NCI-H2081 (cell line): ENCODE data around the gene PON1.

Experiments
- DNase-seq, 2 experiments: peaks; one replicate each; lab custom pipeline; 2025; lab: John Stamatoyannopoulos, UW

Gene PON1

DNA sequence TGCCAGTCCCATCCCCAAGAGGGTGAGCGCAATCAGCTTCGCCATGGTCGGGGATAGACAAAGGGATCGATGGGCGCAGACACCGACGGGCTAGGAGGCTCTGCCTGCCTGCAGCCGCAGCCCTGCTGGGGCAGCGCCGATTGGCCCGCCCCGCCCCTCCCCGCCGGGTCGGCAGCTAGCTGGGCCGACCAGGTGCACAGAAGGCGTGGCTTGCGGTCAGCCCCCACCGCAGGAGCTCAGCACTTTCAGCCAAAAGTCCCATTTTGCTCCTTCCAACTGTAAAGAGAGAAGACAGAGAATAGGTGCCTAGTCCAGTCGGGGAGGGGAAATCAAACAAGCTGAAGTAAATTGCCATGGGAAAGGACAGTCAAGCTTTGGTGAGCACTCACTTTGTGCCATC lies at the start of gene PON1:
Gene PON1 (minus strand): TSS at position 102 of the 400 bp plus-strand sequence. CDS start 57 bp downstream, at position 45.
- peak; percentile 37 to 74 for DNase-seq

DNA sequence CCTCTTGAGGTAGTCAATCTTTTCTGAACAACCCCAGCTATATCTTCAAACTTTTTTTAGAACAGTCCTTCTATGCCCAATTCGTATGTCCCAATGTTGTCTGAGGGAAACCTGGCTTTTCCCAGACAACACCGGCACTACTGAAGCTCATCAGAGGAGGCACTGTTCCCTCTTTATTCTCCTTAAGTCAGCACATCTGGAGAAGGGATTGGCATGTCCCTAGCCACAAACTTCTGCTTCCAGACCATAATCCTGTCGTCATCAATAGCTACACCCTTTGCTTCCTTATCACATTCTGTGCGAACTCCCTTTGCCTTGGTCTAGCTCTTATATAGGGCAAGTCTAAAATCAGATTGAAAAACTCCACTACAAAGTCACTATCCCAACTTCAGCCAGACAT lies 49.0 kb upstream of the PON1 start:
- DNase-seq = no peak

DNA sequence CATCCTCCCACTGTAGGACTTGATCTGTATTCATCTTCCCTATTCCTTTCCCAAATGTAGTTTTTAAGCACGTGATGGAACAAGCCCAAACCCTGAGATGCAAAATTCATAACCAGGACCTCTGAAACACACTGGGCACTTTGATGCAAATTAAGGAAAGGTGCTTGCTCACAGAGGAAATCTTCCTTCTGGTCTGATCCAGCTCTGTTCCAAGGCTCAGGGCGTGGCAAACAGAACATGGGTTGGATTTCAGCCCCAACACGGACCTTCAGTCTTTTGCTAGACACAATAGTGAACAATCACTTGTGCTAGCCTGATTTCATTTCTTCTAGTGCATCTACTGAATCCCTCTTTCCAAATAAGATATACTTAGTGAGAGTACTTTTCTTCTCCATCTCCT lies 43.9 kb upstream of the PON1 start:
- DNase-seq = no peak

DNA sequence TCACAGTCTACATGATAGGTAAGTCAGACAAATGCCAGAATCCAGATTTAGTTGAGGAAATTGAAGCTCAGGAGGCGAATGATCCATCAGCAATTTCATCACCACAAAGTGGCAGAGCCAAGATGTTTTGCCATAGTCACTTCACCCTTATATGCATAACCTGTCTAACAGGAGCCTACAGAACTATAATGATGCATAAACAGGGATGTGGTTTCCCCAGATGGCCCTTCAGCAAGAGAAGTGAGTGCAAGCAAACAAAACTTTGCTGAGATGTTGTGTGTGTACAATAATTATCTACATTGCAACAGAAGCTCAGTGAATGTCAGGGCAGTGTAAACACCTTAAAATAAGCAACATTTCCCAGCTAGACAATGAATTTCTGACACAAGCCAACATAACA lies 43.3 kb upstream of the PON1 start:
- DNase-seq = no peak

DNA sequence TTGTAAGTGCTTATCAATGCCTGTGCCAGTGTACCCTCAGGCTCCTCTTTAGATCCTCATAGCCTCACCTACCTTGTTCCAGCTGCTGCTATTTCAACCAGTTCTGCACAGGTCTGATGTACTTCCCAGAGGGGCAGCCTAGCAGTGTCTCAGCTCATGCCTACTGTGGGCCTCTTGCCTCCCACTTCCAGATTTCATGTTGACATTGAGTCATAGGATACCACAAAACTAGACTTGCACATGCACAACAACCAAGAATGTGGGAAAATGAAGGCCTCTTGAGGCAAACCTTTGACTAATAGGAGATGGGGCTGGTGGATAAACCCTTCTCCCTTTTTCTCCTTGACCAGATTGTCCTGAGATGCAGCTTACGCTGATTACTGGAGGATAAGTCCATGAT lies 40.8 kb upstream of the PON1 start:
- DNase-seq = no peak

DNA sequence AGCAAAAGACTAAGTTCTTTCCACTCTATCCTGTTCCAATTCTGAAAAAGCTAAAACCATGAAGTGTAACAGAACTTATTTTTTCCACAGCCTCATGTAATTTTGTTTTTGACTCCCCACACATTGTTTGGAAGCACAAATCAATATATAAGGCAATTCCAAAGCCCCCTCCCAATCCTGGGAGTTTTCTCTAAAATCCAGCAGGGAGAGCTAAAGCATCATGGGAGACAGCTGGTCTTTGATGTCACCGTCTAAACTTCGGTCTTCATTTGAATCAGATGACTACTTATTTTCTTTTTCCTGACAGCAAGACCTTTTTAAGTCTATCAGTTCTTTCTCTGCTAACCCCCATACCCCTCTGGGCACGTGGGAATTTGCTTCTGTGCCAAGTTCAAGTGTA lies 33.3 kb upstream of the PON1 start:
- no peak for DNase-seq

DNA sequence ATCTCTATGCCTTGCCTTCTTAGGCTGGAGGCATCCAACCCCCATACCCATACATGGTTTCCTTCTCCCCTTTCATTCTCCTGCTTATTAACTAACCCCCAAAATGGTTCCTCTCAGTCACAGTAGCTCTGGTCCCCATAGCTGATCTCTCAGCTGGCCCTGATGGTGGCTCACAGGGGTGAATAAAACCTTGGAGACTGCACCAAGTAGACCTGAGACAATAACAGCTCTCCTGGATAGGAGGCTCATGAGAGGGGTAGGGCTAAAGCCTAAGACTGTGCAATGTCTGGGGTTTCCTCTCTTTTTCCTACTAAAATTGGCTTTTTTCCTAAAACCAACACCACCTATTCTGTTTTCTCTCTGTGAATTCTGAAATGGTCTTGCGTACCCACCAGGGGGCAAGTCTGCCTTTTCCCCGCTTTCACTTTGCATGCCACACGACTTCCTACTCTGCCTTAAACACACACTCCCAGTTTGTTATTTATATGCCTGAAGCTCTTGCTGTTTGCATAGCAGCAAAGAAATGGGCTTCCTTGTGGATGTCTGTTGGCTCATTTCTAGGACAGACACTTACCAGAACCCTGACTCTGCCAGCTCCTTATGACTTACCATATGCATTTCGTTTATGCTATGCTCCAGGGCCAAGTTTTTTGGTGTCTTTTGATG lies 18.4 kb upstream of the PON1 start:
- DNase-seq = no peak

DNA sequence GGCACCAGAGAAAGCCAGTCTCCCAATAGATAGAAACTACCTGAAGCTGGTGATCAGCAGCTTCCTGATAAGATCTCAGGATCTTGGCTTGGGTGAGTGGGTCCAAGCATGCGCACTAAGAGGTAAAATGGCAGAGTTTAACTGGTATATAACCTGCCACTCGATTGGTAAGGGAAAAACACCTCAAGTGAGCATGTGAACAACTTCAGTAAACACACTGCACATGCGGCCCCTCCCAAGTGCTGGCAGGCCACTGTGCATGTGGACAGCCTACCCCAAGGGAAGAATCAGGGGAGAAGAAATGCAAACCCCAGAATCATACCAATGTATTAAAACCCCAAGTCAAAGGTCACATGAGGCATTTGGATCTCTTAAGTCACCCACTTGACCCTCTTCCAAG lies 17.7 kb upstream of the PON1 start:
- DNase-seq = no peak

DNA sequence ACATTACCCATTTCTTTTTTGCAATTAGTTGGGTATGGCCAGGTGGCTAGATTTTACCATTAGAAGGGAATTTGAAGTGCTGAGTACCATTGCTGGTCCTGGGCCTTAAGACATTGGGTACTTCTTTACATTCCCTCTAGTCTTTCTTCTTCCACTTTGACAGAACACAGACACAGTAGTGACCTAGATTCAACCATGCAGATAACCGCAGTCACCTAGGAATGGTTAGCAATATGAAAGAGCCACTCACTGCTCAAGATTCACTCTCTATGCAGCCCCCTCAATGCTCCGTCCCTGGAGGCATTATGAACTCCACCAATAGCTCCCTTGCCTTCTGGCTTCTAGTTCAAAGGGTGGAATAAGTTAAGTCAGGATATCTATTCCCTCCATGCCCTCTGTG lies 16.2 kb upstream of the PON1 start:
- DNase-seq = no peak

DNA sequence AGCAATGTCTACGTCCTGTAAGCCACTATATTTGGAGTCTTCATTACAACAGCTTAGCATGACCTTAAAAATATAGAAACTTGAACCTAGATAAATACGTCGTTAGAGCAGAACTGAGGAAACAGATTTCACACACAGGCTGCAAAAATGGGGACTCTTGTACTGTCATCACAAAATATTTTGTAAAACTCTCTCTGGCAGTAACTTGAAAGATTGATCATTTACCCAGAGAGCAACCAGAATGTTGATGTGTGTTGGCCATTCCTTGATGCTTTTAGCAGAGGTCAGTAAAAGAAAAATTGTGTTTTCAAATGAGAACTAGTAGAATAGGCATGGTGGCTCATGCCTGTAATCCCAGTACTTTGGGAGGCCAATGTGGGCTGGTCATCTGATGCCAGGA lies 14.5 kb upstream of the PON1 start:
- DNase-seq = no peak

DNA sequence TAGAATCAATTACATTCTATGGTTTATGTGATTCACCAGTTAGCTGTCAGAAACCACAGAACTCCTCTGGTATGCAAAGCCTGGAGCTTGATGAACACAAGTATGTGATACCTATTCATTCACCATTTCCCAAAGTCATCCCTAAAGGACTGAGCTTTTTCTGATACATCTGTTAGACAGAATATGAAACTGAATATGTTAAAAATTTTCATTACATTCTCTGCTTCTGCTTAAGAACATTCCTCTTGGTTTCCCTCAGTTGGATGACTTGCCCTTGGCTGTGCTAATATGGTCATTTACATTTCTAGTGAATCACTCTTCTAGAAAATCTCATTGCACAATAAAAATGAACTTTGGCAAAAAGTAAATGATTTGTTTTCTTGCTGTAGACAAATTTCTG lies 10.8 kb upstream of the PON1 start:
- no peak for DNase-seq

DNA sequence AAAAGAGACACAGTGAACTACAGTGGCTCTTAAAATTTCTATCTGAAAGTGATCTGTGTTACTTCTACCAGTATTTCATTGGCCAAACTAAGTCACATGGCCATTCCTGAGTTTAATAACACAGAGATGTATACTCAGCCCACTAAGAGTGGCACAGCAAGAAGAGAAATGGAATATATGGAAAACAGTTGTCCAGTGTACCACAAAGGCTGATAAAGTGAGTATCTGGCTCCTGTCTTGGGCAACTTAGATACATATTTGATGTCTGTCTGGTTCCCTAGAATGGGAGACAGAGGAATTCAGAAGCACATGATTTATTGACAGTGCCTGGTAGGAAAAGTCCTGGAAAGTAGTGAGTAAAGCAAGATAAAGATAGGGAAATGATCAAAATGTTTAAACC lies 10.1 kb upstream of the PON1 start:
- no peak for DNase-seq

DNA sequence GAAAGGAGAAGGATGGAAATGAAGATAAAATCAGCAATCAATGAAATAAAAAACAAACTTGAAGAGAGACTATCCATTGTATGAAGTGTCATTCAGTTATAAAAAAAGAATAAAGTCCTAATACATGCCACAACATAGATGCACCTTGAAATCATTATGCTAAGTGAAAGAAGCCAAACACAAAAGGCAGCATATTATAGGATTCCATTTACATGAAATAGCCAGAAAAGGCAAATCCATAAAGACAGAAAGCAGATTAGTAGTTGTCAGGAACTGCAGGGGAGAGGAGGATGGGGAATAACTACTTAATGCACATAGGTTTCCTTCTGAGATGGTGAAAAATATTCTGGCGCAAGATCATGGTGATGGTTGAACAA lies 6.6 kb upstream of the PON1 start:
- DNase-seq = no peak

DNA sequence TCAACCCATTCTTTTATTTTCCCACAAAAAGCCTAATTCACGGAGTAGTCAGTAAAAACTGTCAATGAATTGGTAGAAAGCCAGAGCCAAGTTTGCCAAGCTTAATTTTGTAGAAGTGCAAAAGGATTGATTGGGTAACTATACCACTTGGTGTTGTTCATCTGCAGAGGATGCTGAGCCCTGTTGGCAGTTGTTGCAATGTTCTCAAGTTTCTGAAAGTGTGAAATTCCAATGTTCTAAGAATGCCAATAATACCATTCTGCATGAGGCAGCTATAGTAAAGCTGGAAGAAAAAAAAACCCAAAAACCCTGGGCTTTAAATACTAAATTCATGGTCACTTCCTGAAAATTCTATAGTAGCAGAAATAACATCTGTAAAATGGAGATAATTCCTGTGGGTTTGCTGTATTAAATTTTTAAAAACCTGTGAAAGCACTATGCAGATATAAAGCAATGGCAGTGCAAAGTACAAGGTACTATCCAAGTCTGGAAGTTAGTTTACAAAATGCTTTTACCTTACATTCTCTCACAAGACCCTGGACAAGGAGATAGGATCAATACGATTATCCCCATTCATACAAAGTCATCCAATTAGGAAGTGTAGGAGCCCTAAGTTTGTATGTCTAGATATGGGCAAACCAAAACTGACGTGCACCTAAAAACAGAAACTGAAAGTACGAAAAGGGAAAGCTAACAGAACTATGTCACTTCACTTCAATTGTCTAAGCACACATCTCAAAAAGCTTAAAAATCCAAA lies 6.0 kb upstream of the PON1 start:
- no peak for DNase-seq

DNA sequence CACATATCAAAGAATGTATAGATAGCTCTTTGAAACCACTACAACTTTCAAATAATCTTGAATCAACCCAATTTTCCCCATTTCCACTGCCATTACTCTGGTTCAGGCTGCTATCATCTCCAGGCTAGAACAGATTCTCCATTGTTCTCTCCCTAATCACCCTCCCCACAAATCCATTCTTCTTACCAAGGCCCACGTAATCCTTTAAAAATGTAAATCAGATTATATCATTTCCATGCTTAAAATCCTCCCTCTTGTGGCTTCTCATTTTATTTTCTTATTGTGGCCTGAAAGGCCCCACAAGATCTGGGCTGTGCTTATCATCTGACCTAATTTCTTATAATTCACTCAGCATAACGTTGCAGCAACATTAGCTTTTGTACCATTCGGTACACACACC lies 3.0 kb upstream of the PON1 start:
- DNase-seq = no peak

DNA sequence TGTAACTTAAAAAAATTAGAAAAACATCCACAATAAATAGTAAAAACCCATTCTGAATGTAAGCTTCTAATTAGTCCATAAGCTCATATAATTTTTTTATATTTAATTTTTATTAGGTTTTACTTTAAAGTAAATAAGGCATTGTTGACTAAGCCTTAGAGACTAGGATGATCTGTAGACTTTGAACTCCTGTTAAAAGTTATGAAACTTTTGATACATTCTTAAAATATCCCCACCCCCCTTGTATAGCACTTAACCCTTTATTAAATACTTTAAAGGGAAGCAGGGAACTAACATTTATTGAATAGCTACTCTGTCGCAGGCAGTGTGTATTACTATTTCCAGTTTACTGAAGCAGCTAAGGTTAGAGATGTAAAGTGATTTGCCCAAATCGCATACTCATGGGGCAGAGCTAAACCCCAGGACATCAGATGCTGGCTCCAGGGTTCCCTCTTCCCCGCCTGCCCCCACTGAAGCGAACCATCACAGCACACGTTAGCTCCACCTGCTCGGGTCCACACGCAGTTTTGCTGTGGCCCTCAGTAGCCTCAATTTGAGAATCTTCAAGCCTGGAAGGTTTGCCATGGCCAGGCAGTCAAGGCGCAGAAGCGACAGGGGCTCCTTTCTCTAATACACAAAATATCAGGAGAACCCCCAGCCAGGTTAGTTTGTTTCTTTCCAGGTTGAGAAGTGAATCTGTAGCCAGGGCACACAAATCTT lies 762 bp downstream of the PON1 start:
- no peak for DNase-seq

DNA sequence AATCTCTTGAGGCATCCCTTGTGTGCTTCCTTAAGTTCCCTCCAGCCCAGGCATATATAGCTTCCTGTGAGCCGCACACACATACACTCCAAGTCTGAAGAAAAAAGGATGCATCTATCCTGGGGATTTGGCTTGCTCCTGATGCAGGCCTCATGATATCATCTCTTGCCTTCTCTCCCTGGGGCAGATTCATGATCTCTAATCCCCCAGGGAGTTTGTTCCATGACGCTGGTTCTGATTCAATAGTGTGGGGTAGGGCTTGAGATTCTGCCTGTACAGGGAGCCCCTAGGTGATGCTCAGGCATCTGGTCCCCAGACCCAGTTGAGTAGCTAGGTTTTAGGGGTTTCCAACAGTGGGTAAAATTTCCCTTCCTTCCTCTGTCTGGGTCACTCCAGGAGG lies 1.5 kb downstream of the PON1 start:
- DNase-seq = no peak

DNA sequence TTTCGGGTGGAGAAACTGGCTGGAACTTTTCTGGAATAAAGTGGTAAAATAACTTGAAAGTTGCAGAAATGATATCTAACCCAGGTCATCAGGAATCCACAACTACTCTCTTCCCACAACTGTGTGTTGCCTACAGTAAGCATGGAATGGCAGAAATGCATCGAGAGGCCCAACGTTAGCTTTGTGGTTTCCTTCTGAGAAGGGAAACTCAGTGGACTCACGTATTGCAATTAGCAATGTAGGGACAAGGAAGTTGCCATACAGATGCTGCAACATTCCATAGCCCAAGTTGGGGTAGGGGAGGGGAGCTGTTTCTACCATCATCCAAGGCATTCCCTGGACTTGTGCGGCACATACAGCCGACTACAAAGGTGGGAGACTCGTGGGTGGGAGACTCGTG lies 1.9 kb downstream of the PON1 start:
- no peak for DNase-seq

DNA sequence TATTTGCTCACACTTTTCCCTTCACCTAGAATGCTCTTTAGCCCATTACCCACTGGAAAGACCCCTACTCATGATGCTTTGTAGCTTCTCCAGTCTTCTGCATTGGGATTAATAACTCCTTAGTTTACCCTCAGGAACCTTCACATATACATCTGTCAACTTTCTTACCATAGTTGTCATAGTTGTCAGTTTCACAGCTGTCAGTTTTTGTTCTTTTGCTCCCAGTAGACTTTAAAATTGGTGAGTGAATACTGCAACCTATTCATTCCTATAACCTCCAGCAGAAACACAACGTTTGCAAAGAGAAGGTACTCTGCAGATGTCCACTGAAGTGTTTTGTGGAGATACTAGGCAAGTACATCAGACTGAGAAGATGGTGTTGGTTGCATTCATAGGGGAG lies 2.6 kb downstream of the PON1 start:
- no peak for DNase-seq

DNA sequence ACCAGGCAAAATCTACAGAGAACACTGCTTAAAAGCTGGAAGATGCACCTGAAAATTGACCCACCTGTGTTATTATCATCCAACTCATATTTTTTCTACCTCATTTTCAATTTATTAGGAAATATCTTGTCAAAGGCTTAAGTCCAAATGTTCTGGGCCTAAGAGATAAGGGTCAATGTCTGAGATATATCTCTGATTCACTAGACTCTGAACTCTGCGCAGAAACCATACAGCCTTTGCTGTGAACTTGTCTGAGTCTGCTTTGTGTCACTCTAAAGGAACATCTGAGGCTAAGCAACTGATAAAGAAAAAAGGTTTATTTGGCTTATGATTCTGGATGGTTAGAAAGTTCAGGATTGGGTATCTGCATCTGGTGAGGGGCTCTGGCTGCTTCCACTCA lies 3.7 kb downstream of the PON1 start:
- DNase-seq = no peak

DNA sequence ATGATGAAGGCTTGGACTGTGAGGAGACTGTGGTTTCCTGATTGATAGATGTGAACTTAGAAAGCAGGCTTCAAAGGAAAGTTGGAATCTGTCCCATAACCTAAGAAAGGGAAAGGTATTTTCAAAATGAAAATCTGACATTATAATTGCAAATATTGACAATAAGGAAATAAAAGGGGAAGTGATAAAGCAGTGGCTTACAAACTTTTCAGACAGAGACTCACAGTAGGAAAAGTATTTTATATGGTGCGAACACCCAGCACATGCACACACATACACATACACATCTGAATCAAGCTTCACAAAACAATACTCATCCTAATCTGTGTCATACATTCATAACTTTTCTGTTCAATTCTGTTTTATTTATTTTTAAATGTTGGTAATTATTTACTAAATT lies 4.8 kb downstream of the PON1 start:
- DNase-seq = no peak

DNA sequence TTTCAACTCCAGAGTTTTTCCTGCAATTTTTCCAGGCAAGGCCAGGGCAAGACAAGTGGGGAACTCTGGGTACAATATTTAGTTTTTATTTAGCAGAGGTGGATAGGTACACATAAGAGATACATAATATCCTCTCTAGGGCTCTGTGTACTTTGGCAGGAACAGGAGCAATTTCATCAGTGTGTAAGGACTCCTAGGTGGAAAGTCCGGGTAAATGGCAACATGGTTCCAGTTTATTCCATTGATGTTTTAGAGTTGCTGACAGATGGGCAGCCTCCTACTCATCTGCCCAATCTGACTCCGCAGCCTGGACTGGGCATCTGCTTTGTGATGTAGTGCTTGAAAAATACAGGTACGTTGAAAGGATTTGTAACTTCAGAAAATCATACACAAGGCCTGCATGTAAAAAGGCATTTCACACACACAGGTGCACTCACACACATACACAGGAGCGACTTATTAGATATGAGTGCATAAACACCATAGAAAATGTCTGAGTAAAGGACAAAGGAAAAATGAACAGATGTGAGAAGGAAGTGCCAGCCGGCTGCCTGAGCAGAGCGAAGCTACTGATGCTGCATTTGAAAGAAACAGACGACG lies 5.7 kb downstream of the PON1 start:
- DNase-seq = peak; percentile 72 to 92

DNA sequence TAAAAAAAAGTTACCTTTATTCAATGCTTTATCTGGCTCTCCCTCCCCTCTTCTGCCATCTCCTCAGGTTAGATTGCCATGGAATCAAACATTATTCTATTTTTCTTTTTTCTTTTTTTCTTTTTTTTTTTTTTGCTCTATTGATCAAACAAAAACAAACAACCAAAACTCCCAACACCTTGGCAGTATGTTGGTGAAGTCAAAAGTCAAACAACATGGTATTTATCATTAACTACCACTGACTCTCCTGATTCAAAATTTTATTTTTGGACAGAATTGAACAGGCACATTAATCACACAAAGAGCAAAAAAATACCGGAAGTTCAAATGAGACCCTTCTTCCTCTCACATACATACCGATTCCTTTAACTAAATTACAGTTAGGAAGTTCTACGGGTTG lies 6.4 kb downstream of the PON1 start:
- no peak for DNase-seq
